Measurements from ENCODE around the gene ARHGEF40.

Gene ARHGEF40

GRCh38 chr14:21070083-21070609 lies at the start of gene ARHGEF40:
Gene ARHGEF40, plus strand, starts transcription at chr14:21070304. Its CDS starts 93 bp downstream, at chr14:21070397.
- DNase-seq (ENCODE audit: low spot score in 2 of 2) = no peak
- Mint-ChIP-seq H3K27ac (peak within 1 kb of the TSS; percentile 61), H3K9me3 (no peaks in the 10 kb centered on the region), H3K4me3 (peak within 1 kb of the TSS; percentile 83), H3K4me1 (peaks cover 40% of the 10 kb centered on the region), H3K36me3 (no peaks in the 10 kb centered on the region)
- no peak for ATAC-seq

GRCh38 chr14:21020977-21021545 lies 49.0 kb upstream of the ARHGEF40 start:
- no peak for ATAC-seq
- Mint-ChIP-seq H3K4me1 (peaks cover 19% of the 10 kb centered on the region), H3K4me3 (no peak overlapping the region), H3K9me3 (no peaks in the 10 kb centered on the region), H3K36me3 (no peaks in the 10 kb centered on the region), H3K27ac (no peak overlapping the region)
- no peak for DNase-seq (ENCODE audit: low spot score in 2 of 2)

GRCh38 chr14:21022686-21023085 lies 47.4 kb upstream of the ARHGEF40 start:
- Mint-ChIP-seq H3K4me3 (no peak overlapping the region), H3K27ac (no peak overlapping the region), H3K9me3 (no peaks in the 10 kb centered on the region), H3K4me1 (peaks cover 19% of the 10 kb centered on the region), H3K36me3 (no peaks in the 10 kb centered on the region)
- DNase-seq (ENCODE audit: low spot score in 2 of 2) = no peak
- ATAC-seq = no peak

- H3K9me3 Mint-ChIP-seq = no peaks in the 10 kb centered on the region
- no peak for ATAC-seq
- H3K36me3 Mint-ChIP-seq = no peaks in the 10 kb centered on the region
- peaks cover 19% of the 10 kb centered on the region for H3K4me1 Mint-ChIP-seq
- peak overlapping the region; percentile 75 for H3K4me3 Mint-ChIP-seq
- H3K27ac Mint-ChIP-seq = no peak overlapping the region
- DNase-seq (ENCODE audit: low spot score in 2 of 2) = no peak
Observed at GRCh38 chr14:21023174-21023573, 46.9 kb upstream of the ARHGEF40 start.

GRCh38 chr14:21023817-21024584 lies 46.1 kb upstream of the ARHGEF40 start:
- H3K4me3 Mint-ChIP-seq = peak overlapping the region; percentile 75
- H3K4me1 Mint-ChIP-seq = peaks cover 19% of the 10 kb centered on the region
- no peak for ATAC-seq
- H3K9me3 Mint-ChIP-seq = no peaks in the 10 kb centered on the region
- peak overlapping the region; percentile 46 for H3K27ac Mint-ChIP-seq
- DNase-seq (ENCODE audit: low spot score in 2 of 2) = no peak
- no peaks in the 10 kb centered on the region for H3K36me3 Mint-ChIP-seq

- H3K4me1 Mint-ChIP-seq = peaks cover 19% of the 10 kb centered on the region
- no peaks in the 10 kb centered on the region for H3K36me3 Mint-ChIP-seq
- peak; percentile 82 for ATAC-seq
- peak within 1 kb of the TSS; percentile 46 for H3K27ac Mint-ChIP-seq
- peak within 1 kb of the TSS; percentile 75 for H3K4me3 Mint-ChIP-seq
- DNase-seq (ENCODE audit: low spot score in 2 of 2) = peak; percentile 30 to 69
- H3K9me3 Mint-ChIP-seq = no peaks in the 10 kb centered on the region
Observed at GRCh38 chr14:21024585-21025370, 45.3 kb upstream of the ARHGEF40 start, which contains the start of gene NDRG2. Gene NDRG2, minus strand, starts transcription at chr14:21025061. Its CDS starts 1,746 bp downstream, at chr14:21023315.

GRCh38 chr14:21025371-21026273 lies 44.5 kb upstream of the ARHGEF40 start:
- H3K4me1 Mint-ChIP-seq = peaks cover 19% of the 10 kb centered on the region
- no peaks in the 10 kb centered on the region for H3K36me3 Mint-ChIP-seq
- ATAC-seq (no peak), DNase-seq (ENCODE audit: low spot score in 2 of 2) (no peak)
- H3K27ac Mint-ChIP-seq = no peak overlapping the region
- peak overlapping the region; percentile 75 for H3K4me3 Mint-ChIP-seq
- no peaks in the 10 kb centered on the region for H3K9me3 Mint-ChIP-seq

- ATAC-seq = no peak
- H3K4me3 Mint-ChIP-seq = no peak overlapping the region
- H3K9me3 Mint-ChIP-seq = no peaks in the 10 kb centered on the region
- no peak overlapping the region for H3K27ac Mint-ChIP-seq
- peaks cover 19% of the 10 kb centered on the region for H3K4me1 Mint-ChIP-seq
- H3K36me3 Mint-ChIP-seq = no peaks in the 10 kb centered on the region
- no peak for DNase-seq (ENCODE audit: low spot score in 2 of 2)
Observed at GRCh38 chr14:21026274-21026987, 43.7 kb upstream of the ARHGEF40 start.

GRCh38 chr14:21026988-21027315 lies 43.2 kb upstream of the ARHGEF40 start:
- Mint-ChIP-seq H3K4me1 (peaks cover 19% of the 10 kb centered on the region), H3K9me3 (no peaks in the 10 kb centered on the region), H3K4me3 (no peak overlapping the region), H3K27ac (no peak overlapping the region), H3K36me3 (no peaks in the 10 kb centered on the region)
- ATAC-seq (no peak), DNase-seq (ENCODE audit: low spot score in 2 of 2) (no peak)

GRCh38 chr14:21029917-21030316 lies 40.2 kb upstream of the ARHGEF40 start, which contains the start of gene TPPP2:
Gene TPPP2, plus strand, starts transcription at chr14:21030217. Its CDS starts 365 bp downstream, at chr14:21030582.
- ATAC-seq (no peak), DNase-seq (ENCODE audit: low spot score in 2 of 2) (no peak)
- Mint-ChIP-seq H3K9me3 (no peaks in the 10 kb centered on the region), H3K36me3 (no peaks in the 10 kb centered on the region), H3K4me1 (no peaks in the 10 kb centered on the region), H3K27ac (no peak within 1 kb of the TSS), H3K4me3 (no peak within 1 kb of the TSS)

- H3K27ac Mint-ChIP-seq = no peak overlapping the region
- no peak overlapping the region for H3K4me3 Mint-ChIP-seq
- no peaks in the 10 kb centered on the region for H3K9me3 Mint-ChIP-seq
- H3K36me3 Mint-ChIP-seq = no peaks in the 10 kb centered on the region
- H3K4me1 Mint-ChIP-seq = no peaks in the 10 kb centered on the region
- DNase-seq (ENCODE audit: low spot score in 2 of 2) (no peak), ATAC-seq (no peak)
Observed at GRCh38 chr14:21030531-21030930, 39.6 kb upstream of the ARHGEF40 start.

GRCh38 chr14:21032326-21033132 lies 37.6 kb upstream of the ARHGEF40 start:
- ATAC-seq = no peak
- Mint-ChIP-seq H3K4me3 (no peak overlapping the region), H3K4me1 (no peaks in the 10 kb centered on the region), H3K27ac (no peak overlapping the region), H3K9me3 (no peaks in the 10 kb centered on the region), H3K36me3 (no peaks in the 10 kb centered on the region)
- DNase-seq (ENCODE audit: low spot score in 2 of 2) = no peak

- no peak for ATAC-seq
- no peaks in the 10 kb centered on the region for H3K36me3 Mint-ChIP-seq
- no peak overlapping the region for H3K27ac Mint-ChIP-seq
Observed at GRCh38 chr14:21033133-21033698, 36.9 kb upstream of the ARHGEF40 start.

More at GRCh38 chr14:21033133-21033698, 36.9 kb upstream of the ARHGEF40 start:
- no peaks in the 10 kb centered on the region for H3K9me3 Mint-ChIP-seq
- H3K4me3 Mint-ChIP-seq = no peak overlapping the region
- DNase-seq (ENCODE audit: low spot score in 2 of 2) = no peak
- no peaks in the 10 kb centered on the region for H3K4me1 Mint-ChIP-seq
